Common myeloid progenitor, CD34-positive (primary cell): ENCODE measurements around the gene IGF2R.

Experiments
- CTCF ChIA-PET: fragments of 350-600 bp; sonication (Branson Sonifier 250); formaldehyde crosslinking; loops from one replicate; lab custom pipeline; 2021; ENCODE audit warnings: antibody characterized with exemption; lab: Charles Lee
- POLR2A ChIA-PET: fragments of 350-600 bp; sonication (Branson Sonifier 250); formaldehyde crosslinking; loops from one replicate; lab custom pipeline; 2021; ENCODE audit warnings: antibody characterized with exemption; lab: Charles Lee
- DNase-seq, 3 donors: peaks; one replicate each; pipeline versions ENCODE4 v3.0.0 to v3.0.0-alpha.2; 2013
- H3K27ac ChIP-seq, 2 experiments: 1 replicate in 1 of 2; 2 replicates in 1 of 2; pipeline ENCODE4 v1.7.0; 2013; ENCODE audit warnings: inconsistent platforms in 2 of 2, low read length in 2 of 2, mild to moderate bottlenecking in 2 of 2, low read depth in 1 of 2, moderate library complexity in 1 of 2; ENCODE audit not compliant: severe bottlenecking in 2 of 2, insufficient read depth in 1 of 2, poor library complexity in 1 of 2
- H3K27me3 ChIP-seq, 5 experiments: replicated peaks in 2 of 5; 1 replicate in 3 of 5; 2 replicates in 2 of 5; pipeline versions ENCODE4 v1.6.1 to v1.7.0; 2013; ENCODE audit warnings: low read length in 4 of 5, mild to moderate bottlenecking in 2 of 5, moderate library complexity in 2 of 5, inconsistent platforms in 1 of 5; ENCODE audit not compliant: insufficient read depth in 5 of 5, control insufficient read depth in 4 of 5
- H3K36me3 ChIP-seq, 4 experiments: 1 replicate in 2 of 4; 2 replicates in 2 of 4; pipeline versions ENCODE4 v1.6.1 to v1.7.0; 2013; ENCODE audit warnings: low read length in 3 of 4, control low read depth in 1 of 4, mild to moderate bottlenecking in 1 of 4; ENCODE audit not compliant: control insufficient read depth in 4 of 4, insufficient read depth in 4 of 4
- H3K4me1 ChIP-seq, 4 experiments: 1 replicate in 3 of 4; 2 replicates in 1 of 4; pipeline versions ENCODE4 v1.6.1 to v1.7.1; 2013; ENCODE audit warnings: low read length in 3 of 4, mild to moderate bottlenecking in 3 of 4, control low read depth in 1 of 4, inconsistent platforms in 1 of 4, moderate library complexity in 1 of 4; ENCODE audit not compliant: control insufficient read depth in 4 of 4, insufficient read depth in 4 of 4; ENCODE audit errors: control extremely low read depth in 1 of 4
- H3K4me3 ChIP-seq, 7 experiments: 1 replicate in 4 of 7; 2 replicates in 3 of 7; pipeline versions ENCODE4 v1.5.1 to v1.7.0; 2013; ENCODE audit warnings: mild to moderate bottlenecking in 7 of 7, low read length in 6 of 7, moderate library complexity in 6 of 7, inconsistent platforms in 2 of 7, low read depth in 2 of 7, control low read depth in 1 of 7; ENCODE audit not compliant: insufficient read depth in 4 of 7, control insufficient read depth in 1 of 7; ENCODE audit errors: extremely low read depth in 1 of 7
- H3K9me3 ChIP-seq, 5 experiments: 1 replicate in 4 of 5; 2 replicates in 1 of 5; pipeline versions ENCODE4 v1.6.1 to v1.7.1; 2013; ENCODE audit warnings: low read length in 4 of 5, mild to moderate bottlenecking in 2 of 5, inconsistent platforms in 1 of 5, low read depth in 1 of 5, moderate library complexity in 1 of 5; ENCODE audit not compliant: control insufficient read depth in 4 of 5, insufficient read depth in 2 of 5; ENCODE audit errors: control extremely low read depth in 1 of 5
- WGBS: methylation state at CpG from one replicate; pipeline ENCODE4 v1.1.5; 2013; ENCODE audit not compliant: insufficient coverage; 5-methylcytosine and 5-hydroxymethylcytosine counted together

Gene IGF2R

GRCh38 chr6:160054913-160055312 lies 86.0 kb downstream of the IGF2R start:
- 96% methylated on average over 7 of the region's 7 CpGs for WGBS
- H3K36me3 ChIP-seq, result peaks cover 0 to 20% (median 3%) of the 10 kb centered on the region in 4 experiments
- ChIA-PET CTCF (interaction anchor here (1.0 to 1.3 kb wide), 2 partner anchors 18 to 25 kb away, joined by 3 to 4 read pairs; no protein-coding TSS in a partner anchor), POLR2A (no interaction called here)
- H3K4me3 ChIP-seq, result no peak overlapping the region
- no peak for DNase-seq
- H3K9me3 ChIP-seq, result peaks cover 0 to 17% (median 0%) of the 10 kb centered on the region in 5 experiments
- H3K27me3 ChIP-seq, result peaks cover 0 to 41% (median 3%) of the 10 kb centered on the region in 5 experiments
- H3K27ac ChIP-seq, result no peak overlapping the region
- no peaks in the 10 kb centered on the region for H3K4me1 ChIP-seq

DNA sequence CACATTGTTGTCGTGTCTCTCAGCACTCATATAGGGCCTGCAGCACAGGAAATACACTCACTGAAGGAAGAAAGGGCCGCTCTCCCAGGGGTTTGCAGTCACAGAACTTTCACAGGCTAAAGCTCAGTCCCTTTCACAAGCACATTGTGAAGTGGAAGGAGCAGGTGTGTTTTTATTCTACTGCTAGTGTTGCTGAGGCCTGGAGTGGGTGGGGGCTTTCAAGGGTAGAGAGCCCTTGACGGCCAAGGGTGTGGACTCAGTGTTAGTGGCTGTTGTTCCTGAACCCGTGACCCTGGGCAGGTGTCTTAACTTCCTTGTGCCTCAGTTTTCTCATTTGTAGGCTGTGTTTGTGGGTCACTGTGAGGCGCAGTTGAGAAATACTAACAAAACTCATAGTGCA lies 86.5 kb downstream of the IGF2R start:
- Histone ChIP-seq H3K27ac (no peak overlapping the region), H3K36me3 (peaks cover 0 to 20% (median 3%) of the 10 kb centered on the region in 4 experiments), H3K9me3 (peaks cover 0 to 17% (median 0%) of the 10 kb centered on the region in 5 experiments), H3K27me3 (peaks cover 0 to 39% (median 3%) of the 10 kb centered on the region in 5 experiments), H3K4me3 (no peak overlapping the region), H3K4me1 (no peaks in the 10 kb centered on the region)
- ChIA-PET POLR2A (no interaction called here), CTCF (interaction anchor here (1.0 to 1.3 kb wide), 2 partner anchors 18 to 25 kb away, joined by 3 to 4 read pairs; no protein-coding TSS in a partner anchor)
- DNase-seq, result no peak
- 100% methylated on average over 3 of the region's 5 CpGs for WGBS

DNA sequence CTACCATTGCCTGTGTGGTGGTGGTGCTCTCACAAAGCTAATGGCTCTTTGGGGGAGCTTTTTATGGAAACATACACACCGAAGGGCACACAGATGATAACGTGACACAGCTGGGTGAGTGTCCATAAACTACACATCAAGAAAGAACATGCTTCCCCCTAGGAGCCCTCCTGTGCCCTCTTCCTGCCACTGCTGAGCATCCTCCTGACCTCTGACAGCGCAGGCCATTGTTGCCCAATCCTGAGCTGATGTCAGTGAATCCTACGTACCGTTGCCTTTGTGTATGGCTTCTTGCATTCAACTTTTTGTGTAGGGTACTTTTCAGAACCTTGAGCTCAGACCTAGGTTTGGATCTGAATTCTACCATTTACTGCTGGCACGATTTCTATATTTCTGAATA lies 86.9 kb downstream of the IGF2R start:
- CTCF ChIA-PET, result interaction anchor here (1.0 to 1.3 kb wide), 2 partner anchors 17 to 24 kb away, joined by 3 to 4 read pairs; no protein-coding TSS in a partner anchor
- WGBS, result 100% methylated on average over 6 of the region's 6 CpGs
- POLR2A ChIA-PET, result no interaction called here

GRCh38 chr6:160057080-160057479 lies 88.2 kb downstream of the IGF2R start:
- WGBS, result 88% methylated on average over 3 of the region's 6 CpGs
- DNase-seq, result no peak
- CTCF ChIA-PET, result no interaction called here

More for the DNA sequence above, 86.9 kb downstream of the IGF2R start:
- no peak for DNase-seq
- H3K4me3 ChIP-seq, result no peak overlapping the region
- peaks cover 0 to 17% (median 0%) of the 10 kb centered on the region in 5 experiments for H3K9me3 ChIP-seq
- no peak overlapping the region for H3K27ac ChIP-seq
- peaks cover 0 to 34% (median 3%) of the 10 kb centered on the region in 5 experiments for H3K27me3 ChIP-seq
- H3K4me1 ChIP-seq, result no peaks in the 10 kb centered on the region
- peaks cover 0 to 20% (median 3%) of the 10 kb centered on the region in 4 experiments for H3K36me3 ChIP-seq

GRCh38 chr6:160058603-160059215 lies 89.8 kb downstream of the IGF2R start:
- H3K4me3 ChIP-seq, result no peak overlapping the region
- H3K27ac ChIP-seq, result no peak overlapping the region
- no peaks in the 10 kb centered on the region for H3K4me1 ChIP-seq
- POLR2A ChIA-PET, result no interaction called here
- H3K27me3 ChIP-seq, result peaks cover 0 to 32% (median 0%) of the 10 kb centered on the region in 5 experiments
- peaks cover 0 to 11% (median 0%) of the 10 kb centered on the region in 5 experiments for H3K9me3 ChIP-seq
- peaks cover 0 to 25% (median 3%) of the 10 kb centered on the region in 4 experiments for H3K36me3 ChIP-seq
- CTCF ChIA-PET, result no interaction called here
- WGBS, result 99% methylated on average over 5 of the region's 6 CpGs
- DNase-seq, result no peak

More at GRCh38 chr6:160057080-160057479, 88.2 kb downstream of the IGF2R start:
- no peaks in the 10 kb centered on the region for H3K4me1 ChIP-seq
- peaks cover 0 to 34% (median 0%) of the 10 kb centered on the region in 5 experiments for H3K27me3 ChIP-seq
- peaks cover 0 to 24% (median 5%) of the 10 kb centered on the region in 4 experiments for H3K36me3 ChIP-seq
- H3K9me3 ChIP-seq, result peaks cover 0 to 17% (median 0%) of the 10 kb centered on the region in 5 experiments
- POLR2A ChIA-PET, result no interaction called here
- no peak overlapping the region for H3K4me3 ChIP-seq
- H3K27ac ChIP-seq, result no peak overlapping the region

GRCh38 chr6:160060221-160060620 lies 91.3 kb downstream of the IGF2R start:
- H3K4me1 ChIP-seq, result no peaks in the 10 kb centered on the region
- CTCF ChIA-PET, result no interaction called here
- POLR2A ChIA-PET, result no interaction called here
- H3K27me3 ChIP-seq, result peaks cover 0 to 24% (median 0%) of the 10 kb centered on the region in 5 experiments
- no peak overlapping the region for H3K27ac ChIP-seq
- H3K36me3 ChIP-seq, result peaks cover 0 to 26% (median 4%) of the 10 kb centered on the region in 4 experiments
- H3K4me3 ChIP-seq, result no peak overlapping the region
- DNase-seq, result no peak
- WGBS, result 96% methylated on average over 11 of the region's 11 CpGs
- H3K9me3 ChIP-seq, result no peaks in the 10 kb centered on the region

DNA sequence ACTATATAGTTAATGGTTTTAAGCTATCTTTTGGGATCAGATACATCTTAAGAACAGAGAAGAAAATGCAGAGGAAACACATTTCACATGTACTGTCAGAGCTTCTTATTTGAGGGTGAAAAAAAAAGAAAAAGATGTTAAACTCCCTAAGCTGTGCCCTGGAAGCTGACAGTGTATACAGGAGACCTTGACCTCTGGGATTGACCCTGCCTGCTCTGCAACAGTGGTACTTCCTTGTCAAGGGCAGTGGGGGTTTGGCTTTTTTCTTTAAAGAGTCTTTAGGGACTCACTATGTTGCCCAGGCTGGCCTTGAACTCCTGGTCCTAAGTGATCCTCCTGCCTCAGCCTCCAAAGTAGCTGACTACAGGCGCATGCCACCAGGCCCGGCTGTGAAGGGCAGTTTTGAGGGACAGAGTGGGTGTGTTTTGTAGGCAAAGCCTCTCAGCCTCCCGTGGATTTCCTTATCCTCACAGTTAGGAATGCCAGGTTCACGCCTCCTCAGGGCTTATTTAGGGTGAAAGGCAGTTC lies 92.1 kb downstream of the IGF2R start:
- H3K27me3 ChIP-seq, result peaks cover 0 to 18% (median 0%) of the 10 kb centered on the region in 5 experiments
- H3K9me3 ChIP-seq, result no peaks in the 10 kb centered on the region
- H3K4me1 ChIP-seq, result no peaks in the 10 kb centered on the region
- no peak overlapping the region for H3K27ac ChIP-seq
- WGBS, result 98% methylated on average over 4 of the region's 4 CpGs
- no peak for DNase-seq
- peaks cover 0 to 26% (median 5%) of the 10 kb centered on the region in 4 experiments for H3K36me3 ChIP-seq
- ChIA-PET POLR2A (no interaction called here), CTCF (no interaction called here)
- no peak overlapping the region for H3K4me3 ChIP-seq
